OCI-M2 (cell line): Measurements from ENCODE around the gene CCT2.
A peak's percentile ranks its signal among the peaks of the same experiment; 100 is the strongest.
"Not testable (repeated sequence)": the region's sequence is repeated elsewhere in the genome, so short reads cannot be mapped to it uniquely, and the experiment has no call there.

Source experiments
- DNase-seq: peaks from one replicate; lab custom pipeline; 2025; ENCODE audit not compliant: unreplicated experiment; lab: John Stamatoyannopoulos, UW

Gene CCT2

DNA sequence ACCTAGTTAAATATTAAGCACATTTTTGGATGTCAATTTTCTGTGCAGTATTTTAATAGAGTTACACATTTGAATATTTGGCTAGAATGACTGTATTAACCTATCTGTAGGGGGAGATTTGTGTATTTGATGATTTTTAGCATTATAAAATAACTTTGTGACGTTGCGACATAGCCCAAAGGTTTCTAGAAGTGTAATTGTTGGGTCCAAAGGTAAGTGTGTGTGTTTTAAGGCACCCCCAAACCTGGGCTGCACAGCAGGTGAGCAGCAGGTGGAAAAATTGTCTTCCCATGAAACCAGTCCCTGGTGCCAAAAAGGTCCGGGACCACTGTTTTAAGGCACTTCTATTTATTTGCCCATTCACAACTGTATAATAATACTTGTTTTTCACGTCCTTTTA is 3.3 kb downstream of the CCT2 start:
- no peak for DNase-seq

DNA sequence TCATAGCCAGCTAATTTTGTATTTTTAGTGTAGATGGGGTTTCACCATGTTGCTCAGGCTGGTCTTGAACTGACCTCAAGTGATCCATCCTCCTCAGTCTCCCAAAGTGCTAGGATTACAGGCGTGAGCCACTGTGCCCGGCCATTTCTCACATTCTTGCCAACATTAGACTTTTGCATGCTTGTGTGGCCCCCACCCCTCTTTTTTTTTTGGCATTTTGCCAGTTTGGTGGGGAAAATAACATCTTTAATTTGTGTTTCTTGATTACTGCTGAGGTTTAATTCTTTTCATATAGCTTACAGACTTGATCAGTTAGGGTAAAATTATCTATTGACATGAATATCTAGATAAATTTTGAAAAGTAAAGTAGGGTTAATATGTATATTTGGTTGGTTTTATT is 3.8 kb downstream of the CCT2 start:
- no peak for DNase-seq

DNA sequence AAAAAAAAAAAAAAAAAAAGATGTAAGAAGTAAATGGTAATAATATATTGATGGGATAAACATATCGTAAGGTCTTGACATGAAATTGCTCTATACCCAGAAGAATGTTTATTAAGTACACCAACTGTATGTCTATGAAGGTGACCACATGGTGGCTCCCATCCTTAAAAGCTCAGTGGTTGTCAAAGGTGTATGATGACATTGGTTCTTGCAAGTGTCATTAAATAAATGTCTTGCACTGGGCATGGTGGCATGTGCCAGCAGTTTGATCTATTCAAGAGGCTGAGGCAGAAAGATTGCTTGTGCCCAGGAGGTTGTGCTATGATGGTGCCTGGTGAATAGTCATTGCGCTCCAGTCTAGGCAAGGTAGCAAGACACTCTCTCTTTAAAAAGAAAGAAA is 10.4 kb downstream of the CCT2 start:
- DNase-seq, result no peak

DNA sequence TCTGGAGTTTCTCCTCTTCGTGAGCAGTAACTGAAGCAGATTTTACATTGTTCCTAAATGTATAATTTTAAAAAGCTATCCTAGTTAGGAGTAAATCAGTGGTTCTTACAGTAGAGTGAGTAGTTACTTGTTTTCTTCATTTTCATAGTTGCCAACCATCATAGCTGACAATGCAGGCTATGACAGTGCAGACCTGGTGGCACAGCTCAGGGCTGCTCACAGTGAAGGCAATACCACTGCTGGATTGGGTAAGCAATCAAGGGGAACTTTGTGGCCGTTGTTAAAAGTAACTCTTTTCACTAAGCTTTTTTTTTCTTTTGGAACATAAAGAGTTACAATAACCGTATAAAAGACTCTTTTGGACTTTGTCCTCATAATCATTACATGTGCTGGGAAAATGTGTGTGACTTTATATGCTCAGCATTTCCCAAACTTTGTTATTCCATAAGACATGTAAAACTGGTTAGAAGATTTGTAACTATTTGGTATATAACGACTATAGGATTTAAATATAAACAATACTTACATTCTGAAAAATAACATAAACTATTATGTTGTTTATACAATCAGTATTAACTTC is 13.0 kb downstream of the CCT2 start:
- no peak for DNase-seq

DNA sequence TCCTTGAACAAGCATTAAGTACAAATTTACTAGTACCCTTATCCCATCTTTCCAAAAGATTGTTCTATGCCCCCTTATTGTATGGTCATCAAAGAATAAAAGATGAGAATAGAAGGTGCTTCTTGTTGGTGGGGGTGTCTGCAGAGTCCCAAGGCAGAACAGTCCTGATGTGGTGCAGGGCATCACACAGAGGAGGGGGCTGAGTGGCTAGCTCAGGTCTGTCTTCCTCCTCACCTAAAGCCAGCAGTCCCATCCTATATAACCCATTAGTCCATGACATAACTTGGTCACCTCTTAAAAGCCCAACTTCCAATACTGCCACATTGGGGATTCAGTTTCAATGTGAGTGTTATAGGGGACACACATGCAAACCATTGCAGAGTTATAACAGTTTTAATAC is 15.5 kb downstream of the CCT2 start:
- no peak for DNase-seq

DNA sequence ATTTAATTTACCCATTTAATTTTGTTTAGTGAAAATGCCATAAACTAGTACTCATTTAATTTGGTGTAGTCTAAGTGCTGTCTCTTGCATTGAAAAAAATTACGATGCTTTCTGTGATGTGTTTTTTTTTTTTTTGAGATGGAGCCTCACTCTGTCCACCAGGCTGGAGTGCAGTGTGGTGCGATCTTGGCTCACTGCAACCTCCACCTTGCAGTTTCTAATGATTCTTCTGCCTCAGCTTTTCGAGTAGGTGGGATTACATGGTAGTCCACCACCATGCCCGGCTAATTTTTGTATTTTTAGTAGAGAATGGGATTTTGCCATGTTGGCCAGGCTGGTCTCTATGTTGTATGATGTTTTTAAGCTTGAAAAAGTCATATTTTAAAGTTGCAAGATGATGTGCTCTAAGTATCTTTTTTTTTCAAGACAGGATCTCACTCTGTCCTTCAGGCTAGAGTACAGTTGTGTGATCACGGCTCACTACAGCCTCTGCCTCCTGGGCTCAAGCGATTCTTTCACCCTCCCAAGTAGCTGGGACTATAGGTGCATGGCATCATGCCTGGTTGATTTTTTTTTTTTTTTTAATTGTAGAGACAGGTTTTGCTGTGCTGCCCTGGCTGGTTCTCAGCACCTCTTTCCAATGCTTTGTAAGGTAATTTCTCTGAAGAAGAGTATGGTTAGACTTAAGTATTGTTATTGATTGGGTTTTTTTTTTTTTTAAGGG is 16.9 kb downstream of the CCT2 start:
- no peak for DNase-seq

DNA sequence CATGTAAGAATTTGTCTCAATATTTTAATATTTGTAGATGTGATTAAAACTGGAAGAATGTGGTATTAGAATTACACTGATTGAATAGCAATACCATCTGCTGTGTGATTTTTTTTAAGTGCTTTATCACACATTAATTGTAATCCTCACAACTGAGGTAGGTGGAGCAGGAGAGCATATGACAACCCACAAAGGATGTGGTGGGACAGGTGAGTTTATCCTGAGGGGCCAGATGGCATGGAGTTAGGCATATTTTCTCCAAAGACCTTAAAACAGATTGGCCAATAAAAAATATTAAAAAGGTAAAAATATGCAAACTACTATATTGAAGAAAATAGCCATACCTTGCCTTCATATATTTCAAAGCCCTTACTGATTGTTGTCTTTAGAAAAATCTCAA is 17.7 kb downstream of the CCT2 start:
- no peak for DNase-seq

DNA sequence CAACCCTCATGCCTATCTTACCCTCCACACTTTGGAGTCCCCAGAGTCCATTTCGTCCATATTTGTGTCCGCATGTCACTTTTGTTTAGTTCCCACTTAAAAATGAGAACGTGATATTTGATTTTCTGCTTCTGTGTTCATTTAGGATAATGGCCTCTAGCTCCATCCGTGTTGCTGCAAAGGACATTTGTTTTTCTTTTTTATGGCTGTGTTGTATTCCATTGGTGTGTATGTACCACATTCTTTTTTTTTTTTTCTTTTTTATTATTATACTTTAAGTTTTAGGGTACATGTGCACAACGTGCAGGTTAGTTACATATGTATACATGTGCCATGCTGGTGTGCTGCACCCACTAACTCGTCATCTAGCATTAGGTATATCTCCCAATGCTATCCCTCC is 18.3 kb downstream of the CCT2 start:
- not testable (repeated sequence) for DNase-seq

DNA sequence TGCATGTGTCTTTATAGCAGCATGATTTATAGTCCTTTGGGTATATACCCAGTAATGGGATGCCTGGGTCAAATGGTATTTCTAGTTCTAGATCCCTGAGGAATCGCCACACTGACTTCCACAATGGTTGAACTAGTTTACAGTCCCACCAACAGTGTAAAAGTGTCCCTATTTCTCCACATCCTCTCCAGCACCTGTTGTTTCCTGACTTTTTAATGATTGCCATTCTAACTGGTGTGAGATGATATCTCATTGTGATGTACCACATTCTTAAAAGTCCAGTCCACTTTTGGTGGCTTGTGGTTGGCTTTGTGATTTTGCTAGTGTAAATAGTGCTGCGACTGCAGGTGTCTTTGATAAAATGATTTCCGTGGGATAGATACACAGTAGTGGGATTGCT is 19.0 kb downstream of the CCT2 start:
- not testable (repeated sequence) for DNase-seq

DNA sequence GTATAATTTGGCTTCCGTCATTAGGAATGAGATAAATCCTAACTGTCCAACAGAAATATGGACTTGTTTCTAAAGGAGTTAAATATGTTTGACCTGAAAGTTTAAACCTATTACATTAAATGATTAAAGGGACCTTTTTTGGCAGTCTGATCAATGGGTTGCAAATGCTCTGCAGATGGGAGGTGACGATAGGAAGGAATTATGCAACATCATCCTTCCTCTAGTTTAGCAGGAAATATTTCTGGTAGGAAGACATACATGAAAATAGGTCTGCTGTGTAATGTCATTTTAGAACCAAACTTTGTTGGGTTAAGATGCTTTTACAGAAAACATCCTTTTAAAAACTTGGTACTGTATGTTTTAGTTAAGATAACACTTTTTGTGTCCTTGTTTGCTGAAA is 22.9 kb downstream of the CCT2 start:
- DNase-seq, result no peak

DNA sequence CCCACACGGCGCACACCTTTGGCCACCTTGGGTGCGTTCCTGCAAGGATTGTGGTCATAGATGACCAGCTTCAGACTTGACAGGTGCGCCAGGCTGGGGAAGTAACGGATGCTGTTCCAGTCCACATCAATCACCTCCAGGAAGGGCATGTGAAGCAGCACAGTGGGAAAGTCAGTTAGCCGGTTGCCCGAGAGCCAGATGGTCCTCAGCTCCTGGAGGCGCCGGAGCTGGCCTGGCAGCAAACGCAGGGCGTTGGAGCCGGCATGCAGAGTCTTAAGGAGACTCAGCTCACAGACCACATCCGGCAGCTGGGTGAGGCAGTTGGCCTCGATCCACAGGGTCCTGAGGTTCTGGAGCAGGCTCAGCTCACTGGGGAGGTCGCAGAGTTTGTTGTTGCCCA is 24.9 kb downstream of the CCT2 start:
- DNase-seq, result no peak

DNA sequence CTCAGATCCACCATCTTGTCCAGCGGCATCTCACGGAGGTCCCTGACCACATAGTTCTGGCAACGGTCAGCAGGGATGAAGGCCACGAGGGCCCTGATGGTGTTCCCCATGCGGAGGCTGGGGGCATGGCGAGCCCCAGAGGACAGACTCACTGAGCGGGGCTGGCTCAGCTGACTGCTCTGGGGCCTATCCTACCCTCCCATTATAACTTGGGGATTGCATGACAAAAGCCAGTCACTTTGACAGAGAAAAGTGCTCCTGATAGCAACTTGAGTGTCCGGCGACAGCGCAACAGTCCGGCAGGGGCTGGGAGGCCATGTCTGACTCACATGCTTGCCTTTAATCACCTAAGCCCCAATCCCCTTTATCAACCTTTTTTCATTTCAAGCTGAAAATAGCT is 25.5 kb downstream of the CCT2 start, which contains the start of gene LRRC10:
Gene LRRC10 (minus strand): TSS at position 179 of the 400 bp plus-strand sequence. CDS start 69 bp downstream, at position 110.
- no peak for DNase-seq

DNA sequence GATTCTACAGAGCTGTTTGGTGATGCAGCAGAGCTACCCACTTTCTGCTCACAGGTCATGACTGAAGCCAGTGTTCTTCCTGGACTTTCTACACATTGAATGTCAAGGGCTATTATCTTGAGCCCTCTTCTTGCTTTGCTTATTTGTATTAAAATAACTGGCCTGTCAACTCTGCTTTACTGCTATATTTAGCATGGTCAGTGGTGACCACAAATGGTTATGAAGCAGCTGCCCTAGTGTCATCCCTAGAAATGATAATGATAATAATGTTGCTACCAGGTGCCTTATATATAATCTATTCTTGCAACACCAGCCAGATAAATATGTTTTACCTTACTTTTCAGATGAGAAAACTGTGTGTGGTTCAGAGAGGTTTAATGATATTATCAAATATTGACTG is 28.1 kb downstream of the CCT2 start:
- no peak for DNase-seq

DNA sequence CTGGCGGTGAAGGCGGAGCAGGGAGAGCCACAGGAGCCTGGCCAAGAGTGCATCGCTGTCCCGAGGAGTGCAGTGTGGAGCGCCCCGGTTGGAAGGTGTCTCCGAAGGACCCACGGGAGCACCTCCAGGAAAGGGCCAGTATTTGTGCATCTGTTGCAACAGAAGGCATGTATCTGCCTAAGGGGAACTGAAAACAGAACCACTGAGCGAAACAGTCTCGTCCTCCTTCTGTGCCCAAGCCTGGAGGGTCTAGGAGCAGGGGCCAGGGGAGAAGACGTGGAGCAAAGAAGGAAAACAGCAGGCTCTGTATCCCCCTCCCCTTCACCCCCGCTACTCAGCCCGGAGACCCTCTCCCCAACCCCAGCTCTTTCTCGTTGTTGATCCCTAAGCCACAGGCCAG is 30.8 kb downstream of the CCT2 start:
- DNase-seq, result no peak

DNA sequence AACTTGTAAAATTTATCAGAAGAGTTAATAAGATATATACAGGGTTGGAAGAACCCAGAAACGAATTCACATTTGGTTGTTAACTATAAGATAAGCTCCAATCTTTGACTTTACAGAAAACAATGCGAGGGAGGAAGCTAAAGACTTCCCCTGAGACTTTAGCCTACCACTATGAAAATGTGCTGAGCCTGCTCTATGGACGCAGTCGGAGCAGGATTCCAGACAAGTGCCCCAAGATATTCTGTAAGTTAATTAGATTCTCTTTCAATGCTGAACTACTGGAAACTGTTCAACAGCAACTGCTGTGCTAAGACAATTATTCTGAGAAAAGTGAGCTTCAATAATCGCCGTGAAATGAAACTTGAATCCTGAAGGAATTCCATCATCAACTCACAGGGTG is 33.8 kb downstream of the CCT2 start:
- no peak for DNase-seq

DNA sequence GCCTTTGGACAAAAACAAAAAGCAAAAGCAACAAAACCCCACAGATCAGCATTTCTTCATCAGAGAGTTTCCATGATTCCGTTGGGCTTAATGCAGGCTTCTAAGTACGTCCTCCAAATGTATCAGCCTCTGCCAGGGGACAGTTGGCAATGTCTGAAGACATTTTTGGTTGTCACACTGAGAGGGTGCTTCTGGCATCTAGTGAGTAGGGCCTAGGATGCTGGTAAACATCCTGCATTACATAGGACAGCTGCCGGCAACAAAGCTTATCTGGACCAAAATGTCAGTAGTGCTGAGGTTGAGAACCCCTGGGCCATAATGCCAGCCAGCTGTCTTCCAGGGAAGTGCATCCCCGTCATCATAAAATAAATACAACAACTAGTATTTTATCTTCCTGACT is 34.8 kb downstream of the CCT2 start:
- no peak for DNase-seq

DNA sequence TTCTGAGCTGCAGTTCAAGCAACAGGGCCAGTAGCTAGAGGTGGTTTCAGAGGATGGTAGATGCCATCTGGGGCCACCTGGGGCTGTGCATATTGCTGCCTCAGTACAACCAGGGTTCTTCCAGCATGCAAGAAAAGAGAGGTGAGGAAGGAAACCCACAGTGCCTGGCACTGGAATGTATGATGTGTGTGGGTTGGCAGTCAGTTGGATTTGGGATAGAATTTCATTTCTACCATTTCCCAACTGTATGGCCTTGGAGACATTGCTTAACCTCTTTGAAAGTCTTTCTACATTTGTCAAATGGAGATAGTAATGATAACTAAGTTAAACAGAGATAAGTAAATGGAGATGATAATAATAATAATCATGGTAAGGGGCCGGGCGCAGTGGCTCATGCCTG is 35.7 kb downstream of the CCT2 start:
- no peak for DNase-seq

DNA sequence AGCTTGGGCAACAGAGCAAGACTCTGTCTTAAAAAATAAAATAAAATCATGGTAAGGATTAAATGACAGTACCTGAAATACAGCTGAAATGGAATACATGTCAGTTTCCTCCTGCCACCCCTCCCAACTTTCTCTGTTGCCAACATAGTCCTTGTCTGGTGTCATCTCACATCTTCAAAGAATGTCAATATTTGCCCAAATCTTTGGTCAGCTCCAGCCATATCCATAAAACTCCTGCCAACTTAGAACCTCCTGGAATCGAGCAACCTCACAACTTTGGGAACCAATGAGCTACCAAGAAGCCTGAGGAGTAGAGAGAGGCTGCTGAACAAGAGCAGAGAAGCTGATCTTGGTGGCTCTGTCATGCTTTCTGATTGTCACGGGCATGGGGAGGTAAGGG is 36.3 kb downstream of the CCT2 start:
- no peak for DNase-seq

DNA sequence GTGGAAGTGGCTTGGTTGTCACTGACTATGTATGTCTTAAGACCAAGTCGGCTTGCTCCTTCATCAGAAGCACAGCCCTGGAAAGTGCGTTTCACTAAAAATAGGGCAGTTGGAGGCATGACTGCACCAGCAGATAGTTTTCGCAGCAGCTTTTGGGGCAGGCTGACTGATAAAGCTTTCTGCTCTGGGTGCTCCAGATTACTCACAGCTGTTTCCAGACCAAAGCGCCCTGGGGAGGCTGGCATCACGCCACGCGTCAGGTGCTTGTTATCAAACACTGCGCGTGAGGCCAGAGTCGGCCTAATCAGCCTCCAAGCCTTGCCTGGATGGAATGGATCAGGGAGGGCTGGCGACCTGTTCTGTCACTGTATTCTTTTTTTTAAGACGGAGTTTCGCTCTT is 38.7 kb downstream of the CCT2 start:
- peak; percentile 52 for DNase-seq

DNA sequence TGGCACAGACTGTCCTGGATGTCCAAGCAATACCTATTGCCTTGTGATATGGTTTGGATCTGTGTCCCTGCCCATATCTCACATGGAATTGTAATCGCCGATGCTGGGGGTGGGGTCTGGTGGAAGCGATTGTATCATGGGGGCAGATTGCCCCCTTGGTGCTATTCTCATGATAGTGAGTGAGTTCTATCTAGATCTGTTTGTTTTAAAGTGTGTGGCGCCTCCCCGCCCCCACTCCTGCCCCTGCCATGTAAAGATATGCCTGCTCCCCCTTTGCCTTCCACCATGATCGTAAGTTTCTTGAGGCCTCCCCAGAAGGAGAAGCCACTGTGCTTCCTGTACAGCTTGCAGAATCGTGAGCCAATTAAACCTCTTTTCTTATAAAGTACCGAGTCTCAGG is 42.2 kb downstream of the CCT2 start:
- no peak for DNase-seq

DNA sequence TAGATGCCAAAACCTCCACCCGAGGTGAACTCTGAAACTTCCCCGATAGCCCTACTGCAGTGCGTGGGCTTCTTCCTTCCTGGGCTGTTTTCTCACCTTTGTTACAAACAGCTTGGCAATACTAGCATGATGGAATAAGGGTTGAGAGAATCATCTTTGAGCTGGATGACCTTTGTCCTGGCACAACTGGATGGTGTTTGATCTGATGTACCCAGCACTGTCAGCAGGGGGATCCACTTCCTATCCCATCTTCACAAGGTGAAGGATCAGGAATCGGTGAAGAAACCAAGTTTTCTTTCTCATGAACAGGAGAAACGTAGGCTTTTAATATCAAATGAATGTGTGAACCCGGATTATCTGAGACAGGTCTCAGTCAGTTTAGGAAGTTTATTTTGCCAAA is 44.9 kb downstream of the CCT2 start:
- no peak for DNase-seq

DNA sequence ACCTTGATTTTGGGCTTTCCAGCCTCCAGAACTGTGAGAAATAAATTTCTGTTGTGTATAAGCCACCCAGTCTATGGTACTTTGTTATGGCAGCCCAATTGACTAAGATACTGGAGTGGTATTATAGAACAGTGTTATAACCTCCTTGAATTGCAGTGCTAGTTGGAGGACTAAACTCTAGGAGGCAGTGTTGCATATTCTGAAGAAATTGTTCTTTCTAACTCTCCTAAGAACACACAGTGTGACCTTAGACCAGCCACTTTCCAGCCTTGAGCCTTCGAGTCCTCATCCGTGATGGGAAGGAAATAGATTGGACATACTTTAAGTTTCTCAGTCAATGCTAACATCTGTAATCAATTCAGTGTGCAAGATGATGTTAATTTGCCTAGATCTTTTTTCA is 47.8 kb downstream of the CCT2 start:
- DNase-seq, result no peak

DNA sequence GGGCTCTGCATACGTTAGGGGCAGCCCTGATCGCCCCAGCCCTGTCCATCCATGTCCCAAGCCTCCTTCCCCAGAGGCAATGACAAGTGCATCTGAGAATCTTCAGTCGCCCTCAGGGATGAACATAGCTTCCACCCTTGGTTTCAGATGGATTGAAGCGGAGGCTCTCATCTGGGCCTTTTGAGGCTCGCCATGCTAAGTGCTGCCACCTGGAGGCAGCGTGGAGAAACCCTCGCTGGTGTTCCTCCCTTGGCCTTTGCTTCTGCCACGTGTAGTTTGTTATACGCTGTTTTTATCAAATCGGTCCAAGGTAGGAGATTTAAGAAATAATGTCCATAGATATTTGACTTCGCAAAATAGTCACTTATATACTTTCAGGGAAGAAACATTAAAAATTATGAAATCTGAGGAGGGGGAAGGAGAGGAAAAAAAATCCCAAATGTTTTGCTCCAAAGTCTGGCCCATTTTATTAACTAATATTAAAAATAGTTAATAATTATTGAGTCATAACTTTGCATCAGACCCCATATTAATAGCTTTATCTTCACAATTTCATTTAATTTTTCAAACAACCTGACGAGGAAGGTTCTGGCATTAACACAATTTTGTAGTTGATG is 54.2 kb downstream of the CCT2 start:
- no peak for DNase-seq
